ENCODE results near the gene ROR1.

Gene ROR1

GRCh38 chr1:64006276-64007051, 232.6 kb downstream of the ROR1 start:
- TF ChIP-seq CTCF (IDR thresholded peaks at IDR 0.05; ENCODE audit: borderline replicate concordance, control extremely low read depth, extremely low read depth, insufficient read depth, missing control alignments), result no peak
- in situ Hi-C loops (cut with MboI; ENCODE audit: low sequenced_read_pairs, unreplicated experiment), result no loop called here
- no peak for DNase-seq (ENCODE audit: low spot score)

GRCh38 chr1:64010316-64010715, 236.5 kb downstream of the ROR1 start:
- in situ Hi-C loops (cut with MboI; ENCODE audit: low sequenced_read_pairs, unreplicated experiment), result no loop called here
- DNase-seq (ENCODE audit: low spot score), result no peak
- TF ChIP-seq CTCF (IDR thresholded peaks at IDR 0.05; ENCODE audit: borderline replicate concordance, control extremely low read depth, extremely low read depth, insufficient read depth, missing control alignments), result no peak

- no peak for DNase-seq (ENCODE audit: low spot score)
- in situ Hi-C loops (cut with MboI; ENCODE audit: low sequenced_read_pairs, unreplicated experiment), result no loop called here
- no peak for TF ChIP-seq CTCF (IDR thresholded peaks at IDR 0.05; ENCODE audit: borderline replicate concordance, control extremely low read depth, extremely low read depth, insufficient read depth, missing control alignments)
These were observed 239.6 kb downstream of the ROR1 start for GRCh38 chr1:64013395-64013794.

GRCh38 chr1:64019818-64020217, 246.0 kb downstream of the ROR1 start:
- peak; percentile 16 for DNase-seq (ENCODE audit: low spot score)
- TF ChIP-seq CTCF (IDR thresholded peaks at IDR 0.05; ENCODE audit: borderline replicate concordance, control extremely low read depth, extremely low read depth, insufficient read depth, missing control alignments), result no peak
- in situ Hi-C loops (cut with MboI; ENCODE audit: low sequenced_read_pairs, unreplicated experiment), result no loop called here

GRCh38 chr1:64021066-64021465, 247.2 kb downstream of the ROR1 start:
- no peak for DNase-seq (ENCODE audit: low spot score)
- in situ Hi-C loops (cut with MboI; ENCODE audit: low sequenced_read_pairs, unreplicated experiment), result no loop called here
- no peak for TF ChIP-seq CTCF (IDR thresholded peaks at IDR 0.05; ENCODE audit: borderline replicate concordance, control extremely low read depth, extremely low read depth, insufficient read depth, missing control alignments)

GRCh38 chr1:64025051-64025450, 251.2 kb downstream of the ROR1 start:
- in situ Hi-C loops (cut with MboI; ENCODE audit: low sequenced_read_pairs, unreplicated experiment), result no loop called here
- TF ChIP-seq CTCF (IDR thresholded peaks at IDR 0.05; ENCODE audit: borderline replicate concordance, control extremely low read depth, extremely low read depth, insufficient read depth, missing control alignments), result no peak
- DNase-seq (ENCODE audit: low spot score), result no peak
